Peyer's patch (tissue), 4 donors: ENCODE results near the gene LDAF1. TPM values are rescaled to one million over a fixed set of nuclear protein-coding genes. Genes with fewer than 3 reads are reported as not detected.

Experiments used
- DNase-seq, 3 donors: peaks; one replicate each; pipeline ENCODE4 v3.0.0-alpha.2; 2017 to 2019
- H3K27ac ChIP-seq, 4 donors: fragments of 200-600 bp; sonication (generic); one replicate each; pipeline ENCODE4 v1.5.1; 2016 to 2019
- H3K27me3 ChIP-seq, 2 donors: fragments of 200-600 bp; sonication (generic); one replicate each; pipeline ENCODE4 v1.5.1; 2019
- H3K36me3 ChIP-seq, 3 donors: fragments of 200-600 bp; sonication (generic); one replicate each; pipeline ENCODE4 v1.5.1; 2016 to 2019
- H3K4me1 ChIP-seq, 4 donors: fragments of 200-600 bp; sonication (generic); one replicate each; pipeline ENCODE4 v1.5.1; 2016 to 2019
- H3K4me3 ChIP-seq, 4 donors: fragments of 200-600 bp; sonication (generic); 1 replicate in 3 of 4; 2 replicates in 1 of 4; pipeline ENCODE4 v1.5.1; 2016 to 2019; ENCODE audit warnings: mild to moderate bottlenecking in 1 of 4
- H3K9me3 ChIP-seq, 4 donors: fragments of 200-600 bp; sonication (generic); one replicate each; pipeline ENCODE4 v1.5.1; 2016 to 2019; ENCODE audit warnings: mild to moderate bottlenecking in 1 of 4
- CTCF ChIP-seq, 6 experiments: fragments of 450-650 bp in 4 of 6; fragments of 200-600 bp in 2 of 6; sonication (generic) in 1 of 6; IDR thresholded peaks; one replicate each; pipeline ENCODE4 v1.5.1; 2017 to 2019; ENCODE audit warnings: antibody characterized with exemption in 6 of 6, mild to moderate bottlenecking in 3 of 6, moderate library complexity in 1 of 6
- POLR2A ChIP-seq, 2 donors: fragments of 450-650 bp; IDR thresholded peaks; one replicate each; pipeline ENCODE4 v1.5.1; 2017; ENCODE audit warnings: antibody characterized with exemption in 2 of 2, mild to moderate bottlenecking in 2 of 2, moderate library complexity in 2 of 2
- total RNA-seq, 4 donors: library from RNA; depleted of rRNA; stranded (reverse); fragments of >200 nt; gene quantifications; one replicate each; pipeline ENCODE4 v1.1.0, GENCODE V29; 2016

LDAF1 gene
- total RNA-seq, 4 donors from 2014 or later, result 19.0 to 41.5 (median 28.1) TPM

- DNase-seq, result no peak
- H3K9me3 ChIP-seq, result no peaks in the 10 kb centered on the region
- no peak overlapping the region for H3K4me3 ChIP-seq
- TF ChIP-seq CTCF (IDR thresholded peaks at IDR 0.05) (no peak), POLR2A (IDR thresholded peaks at IDR 0.05) (no peak)
- no peaks in the 10 kb centered on the region for H3K27me3 ChIP-seq
- no peaks in the 10 kb centered on the region for H3K36me3 ChIP-seq
- H3K27ac ChIP-seq, result no peak overlapping the region
- peaks cover 0 to 17% (median 3%) of the 10 kb centered on the region in 4 donors for H3K4me1 ChIP-seq
Observed at GRCh38 chr16:21197112-21197511, 38.6 kb downstream of the LDAF1 start.

GRCh38 chr16:21197621-21198020 lies 39.1 kb downstream of the LDAF1 start:
- no peak for DNase-seq
- no peaks in the 10 kb centered on the region for H3K36me3 ChIP-seq
- no peak overlapping the region for H3K4me3 ChIP-seq
- no peak overlapping the region for H3K27ac ChIP-seq
- H3K4me1 ChIP-seq, result peaks cover 0 to 21% (median 3%) of the 10 kb centered on the region in 4 donors
- no peaks in the 10 kb centered on the region for H3K9me3 ChIP-seq
- no peaks in the 10 kb centered on the region for H3K27me3 ChIP-seq
- TF ChIP-seq POLR2A (IDR thresholded peaks at IDR 0.05) (no peak), CTCF (IDR thresholded peaks at IDR 0.05) (no peak)

GRCh38 chr16:21199607-21200218 lies 41.2 kb downstream of the LDAF1 start:
- Histone ChIP-seq H3K4me3 (no peak overlapping the region), H3K4me1 (peaks cover 0 to 22% (median 3%) of the 10 kb centered on the region in 4 donors), H3K27ac (peak overlapping the region in 3 of 4 donors; percentile 28 to 85 (median 57)), H3K9me3 (no peaks in the 10 kb centered on the region), H3K27me3 (no peaks in the 10 kb centered on the region), H3K36me3 (no peaks in the 10 kb centered on the region)
- TF ChIP-seq POLR2A (IDR thresholded peaks at IDR 0.05), result peak in 1 of 2 donors; percentile 53
- TF ChIP-seq CTCF (IDR thresholded peaks at IDR 0.05), result no peak
- no peak for DNase-seq

GRCh38 chr16:21203155-21203797 lies 44.8 kb downstream of the LDAF1 start:
- peak overlapping the region in 2 of 4 donors; percentile 51 to 79 for H3K27ac ChIP-seq
- H3K9me3 ChIP-seq, result no peaks in the 10 kb centered on the region
- H3K4me1 ChIP-seq, result peaks cover 0 to 20% (median 3%) of the 10 kb centered on the region in 4 donors
- H3K4me3 ChIP-seq, result peak overlapping the region in 1 of 4 donors; percentile 23
- H3K27me3 ChIP-seq, result no peaks in the 10 kb centered on the region
- TF ChIP-seq POLR2A (IDR thresholded peaks at IDR 0.05) (no peak), CTCF (IDR thresholded peaks at IDR 0.05) (no peak)
- DNase-seq, result peak in 2 of 3 donors; percentile 59 to 68
- H3K36me3 ChIP-seq, result no peaks in the 10 kb centered on the region

- no peaks in the 10 kb centered on the region for H3K27me3 ChIP-seq
- no peaks in the 10 kb centered on the region for H3K9me3 ChIP-seq
- no peak for TF ChIP-seq POLR2A (IDR thresholded peaks at IDR 0.05)
- no peak for TF ChIP-seq CTCF (IDR thresholded peaks at IDR 0.05)
- peaks cover 0 to 7% (median 2%) of the 10 kb centered on the region in 4 donors for H3K4me1 ChIP-seq
- DNase-seq, result no peak
- H3K36me3 ChIP-seq, result no peaks in the 10 kb centered on the region
- H3K27ac ChIP-seq, result no peak overlapping the region
- H3K4me3 ChIP-seq, result no peak overlapping the region
Observed at GRCh38 chr16:21205303-21205702, 46.8 kb downstream of the LDAF1 start.
